Measurements from ENCODE around the gene NSMCE1. TPM values are rescaled to one million over a fixed set of nuclear protein-coding genes. Genes with fewer than 3 reads are reported as not detected.
"Not testable (repeated sequence)": the region's sequence is repeated elsewhere in the genome, so short reads cannot be mapped to it uniquely, and the experiment has no call there.

The NSMCE1 gene
- total RNA-seq, 1 donor from 2014 or later, result 93.9 TPM

DNA sequence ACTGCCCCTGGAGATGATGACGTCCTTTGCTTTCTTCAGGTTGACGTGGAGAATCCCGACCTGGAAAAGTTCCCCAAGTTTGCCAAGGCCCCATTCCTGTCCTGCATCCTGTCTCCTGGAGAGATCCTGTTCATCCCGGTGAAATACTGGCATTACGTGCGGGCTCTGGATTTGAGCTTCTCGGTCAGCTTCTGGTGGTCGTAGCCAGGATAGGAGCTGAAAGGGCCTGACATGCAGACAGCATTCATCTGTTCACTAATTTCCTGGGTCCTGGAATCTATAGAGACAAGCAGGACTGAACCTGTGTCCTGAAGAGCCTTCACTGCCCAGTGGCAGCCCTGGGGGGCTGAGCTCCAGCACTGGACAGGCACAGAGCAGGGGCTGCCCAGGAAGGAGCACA is 48.0 kb downstream of the NSMCE1 start:
- intact Hi-C loops (cut with micrococcal nuclease), result no loop called here

DNA sequence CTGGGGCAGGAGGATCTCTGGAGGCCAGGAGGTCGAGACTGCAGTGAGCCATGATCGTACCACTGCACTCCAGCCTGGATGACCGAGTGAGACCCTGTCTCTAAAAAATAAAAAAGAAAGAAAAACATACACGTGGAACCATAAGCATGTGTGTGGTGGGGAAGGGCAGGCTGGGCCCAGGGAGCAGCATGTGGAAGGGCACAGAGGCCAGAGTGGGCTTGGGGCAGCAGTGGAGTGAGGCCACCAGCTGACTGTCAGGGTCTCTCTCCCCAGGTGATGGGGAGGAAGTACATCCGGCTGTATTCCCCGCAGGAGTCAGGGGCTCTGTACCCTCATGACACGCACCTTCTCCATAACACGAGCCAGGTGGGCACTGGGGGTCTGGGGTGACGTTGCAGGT is 48.5 kb downstream of the NSMCE1 start:
- intact Hi-C loops (cut with micrococcal nuclease), result no loop called here

DNA sequence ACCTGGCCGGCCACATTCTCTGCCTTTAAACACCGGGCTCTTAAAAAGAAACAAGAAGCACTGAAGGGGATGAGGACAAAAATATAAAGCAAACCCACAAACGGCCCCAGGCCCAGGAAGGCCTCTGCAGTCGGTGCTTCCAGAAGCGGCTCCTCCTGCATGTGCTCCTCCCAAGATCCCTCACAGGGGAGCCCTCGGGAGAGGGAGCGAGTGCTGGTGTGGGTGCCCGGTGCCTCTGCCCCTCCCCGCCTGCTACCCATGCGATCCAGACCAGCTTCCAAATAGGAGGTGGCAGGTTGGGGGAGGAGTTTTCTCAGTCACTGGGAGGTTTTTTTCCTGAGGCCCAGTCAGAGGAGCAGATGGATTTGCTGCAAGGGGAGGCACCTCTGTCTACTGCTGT is 49.4 kb downstream of the NSMCE1 start:
- intact Hi-C loops (cut with micrococcal nuclease), result no loop called here

DNA sequence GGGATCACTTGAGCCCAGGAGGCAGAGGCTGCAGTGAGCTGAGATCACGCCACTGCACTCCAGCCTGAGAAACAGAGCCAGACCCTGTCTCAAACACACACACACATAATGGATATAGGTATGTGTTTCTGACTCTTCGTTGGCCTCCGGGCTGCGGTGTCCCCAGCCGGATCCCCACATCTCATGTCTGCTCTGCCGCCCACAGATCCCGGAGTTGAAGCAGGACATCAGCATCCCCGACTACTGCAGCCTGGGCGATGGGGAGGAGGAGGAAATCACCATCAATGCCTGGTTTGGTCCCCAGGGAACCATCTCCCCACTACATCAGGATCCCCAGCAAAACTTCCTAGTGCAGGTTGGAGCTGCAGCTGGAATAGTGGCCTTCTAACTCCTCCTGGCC is 49.8 kb downstream of the NSMCE1 start:
- intact Hi-C loops (cut with micrococcal nuclease), result no loop called here

DNA sequence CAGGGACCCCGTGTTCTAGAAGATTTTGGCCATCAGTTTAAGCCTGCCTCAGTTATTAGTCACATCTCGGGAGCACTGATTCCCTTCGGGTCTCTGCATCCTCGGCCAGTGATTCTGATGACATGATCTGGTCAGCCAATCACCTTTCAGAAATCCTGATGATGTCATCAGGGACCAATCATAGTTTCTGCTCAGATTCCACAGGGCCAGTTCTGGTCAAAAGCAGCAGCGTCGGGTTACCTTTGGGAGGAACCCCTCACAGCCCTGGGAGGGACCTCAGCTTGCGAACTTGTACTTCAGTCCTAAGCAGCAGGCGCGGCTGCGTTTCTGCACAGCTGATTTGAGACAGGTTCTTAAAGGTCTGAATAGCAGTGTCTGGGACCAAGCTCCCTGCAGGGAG is 51.3 kb downstream of the NSMCE1 start:
- intact Hi-C loops (cut with micrococcal nuclease), result no loop called here

DNA sequence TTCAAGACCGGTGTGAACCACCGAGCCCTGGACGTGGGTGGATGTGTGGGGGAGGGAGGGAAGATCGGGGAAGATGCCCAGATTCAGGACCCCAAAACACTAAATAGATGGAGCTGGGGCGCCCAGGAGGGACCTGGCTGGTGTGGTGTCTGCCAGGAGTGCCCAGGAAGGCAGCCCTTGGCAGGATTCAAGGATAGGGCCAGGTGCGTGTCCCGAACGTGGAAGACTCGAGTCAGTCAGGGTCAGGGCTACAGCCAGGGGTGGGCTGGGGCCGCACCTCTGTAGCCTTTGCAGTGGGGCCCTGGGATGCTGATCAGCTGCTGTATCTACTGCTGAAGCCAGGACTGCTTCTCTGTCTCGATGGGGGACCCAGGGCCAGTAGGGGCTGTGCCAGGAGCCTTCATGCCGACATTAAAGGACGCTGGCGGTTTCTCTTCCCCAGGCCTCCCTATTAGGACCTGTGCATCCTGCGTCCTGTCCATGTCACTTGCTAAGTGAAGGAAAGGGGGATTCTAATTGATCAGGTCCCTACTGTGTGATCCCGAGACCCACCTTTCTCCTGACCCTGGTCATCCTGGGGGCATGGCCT is 52.2 kb downstream of the NSMCE1 start:
- intact Hi-C loops (cut with micrococcal nuclease), result no loop called here

DNA sequence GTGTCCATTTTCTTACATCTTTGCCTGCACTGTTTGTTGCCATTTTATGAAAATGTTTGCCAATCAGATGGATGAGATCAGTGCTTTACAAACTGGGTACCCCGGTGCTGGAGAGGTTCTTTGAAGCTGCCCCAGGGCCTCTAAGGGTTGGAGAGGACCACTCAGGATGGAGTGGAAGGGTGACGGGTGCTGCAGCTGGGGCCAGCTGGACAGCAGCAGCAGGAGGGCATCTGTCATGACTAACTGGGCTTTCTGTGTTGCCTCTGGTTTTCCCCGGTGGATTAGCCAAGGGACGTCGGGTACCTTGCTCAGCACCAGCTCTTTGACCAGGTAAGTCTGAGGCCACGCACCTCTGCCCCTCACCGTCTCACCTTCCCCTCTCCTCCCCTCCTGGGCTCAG is 52.9 kb downstream of the NSMCE1 start:
- intact Hi-C loops (cut with micrococcal nuclease), result no loop called here

DNA sequence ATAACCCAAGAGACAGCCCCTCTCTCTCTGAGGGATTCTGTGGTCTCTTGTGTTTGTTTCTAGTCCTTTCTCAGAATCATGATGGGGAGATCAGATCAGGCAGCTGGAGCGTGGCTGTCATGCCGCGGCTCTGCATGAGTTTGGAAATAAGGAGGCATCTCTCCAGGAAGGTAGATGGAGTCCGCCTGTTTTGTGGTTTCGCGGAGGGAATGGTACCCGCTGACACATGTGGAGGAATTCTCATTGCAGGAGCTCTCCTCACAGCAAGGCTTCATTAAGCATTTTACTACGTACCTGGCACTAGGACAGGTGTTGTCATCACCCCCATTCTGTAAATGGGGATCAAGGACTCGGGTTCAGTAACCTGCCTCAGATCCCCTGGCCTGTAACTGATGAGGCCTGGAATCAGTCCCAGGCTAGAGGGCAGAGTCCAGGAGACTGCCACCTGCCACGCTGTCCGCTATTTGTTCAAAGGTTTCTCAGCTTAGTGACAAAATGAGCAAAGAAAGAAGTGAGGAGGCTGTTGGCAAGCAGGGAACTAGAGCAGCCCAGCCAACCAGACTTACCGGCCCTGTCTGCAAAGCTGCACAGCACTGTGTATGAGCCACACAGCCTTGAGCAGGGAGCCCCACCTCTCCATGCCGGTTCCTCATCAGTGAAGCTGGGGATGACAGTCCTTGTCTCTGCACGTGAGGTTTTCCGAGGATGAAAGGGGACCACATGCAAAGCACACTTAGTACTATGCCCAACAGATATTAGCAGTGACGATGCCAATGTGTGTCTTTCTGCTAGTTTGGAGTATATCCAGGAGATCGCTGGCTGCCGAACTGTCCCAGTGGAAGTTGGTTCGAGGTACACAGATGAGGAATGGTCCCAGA is 54.2 kb downstream of the NSMCE1 start:
- intact Hi-C loops (cut with micrococcal nuclease), result no loop called here

DNA sequence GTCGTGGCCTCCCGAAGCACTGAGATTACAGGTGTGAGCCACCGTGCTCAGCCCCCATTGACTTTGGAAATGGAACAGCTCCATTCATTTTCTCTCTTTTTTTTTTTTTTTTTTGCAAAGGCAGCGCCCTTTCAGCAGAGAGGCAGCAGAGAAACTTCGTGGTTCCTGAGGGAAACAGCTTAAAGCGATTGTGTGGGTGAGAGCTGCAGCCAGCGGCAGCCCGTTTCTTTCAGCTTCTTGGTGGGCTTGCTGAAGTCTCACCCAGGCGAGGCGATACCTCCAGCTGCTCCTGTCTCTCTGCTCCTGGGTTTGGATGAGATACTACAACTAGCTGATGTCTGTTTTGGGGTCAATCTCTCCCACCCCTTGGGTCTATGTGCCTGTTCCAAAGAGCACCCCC is 57.5 kb downstream of the NSMCE1 start:
- intact Hi-C loops (cut with micrococcal nuclease), result no loop called here

DNA sequence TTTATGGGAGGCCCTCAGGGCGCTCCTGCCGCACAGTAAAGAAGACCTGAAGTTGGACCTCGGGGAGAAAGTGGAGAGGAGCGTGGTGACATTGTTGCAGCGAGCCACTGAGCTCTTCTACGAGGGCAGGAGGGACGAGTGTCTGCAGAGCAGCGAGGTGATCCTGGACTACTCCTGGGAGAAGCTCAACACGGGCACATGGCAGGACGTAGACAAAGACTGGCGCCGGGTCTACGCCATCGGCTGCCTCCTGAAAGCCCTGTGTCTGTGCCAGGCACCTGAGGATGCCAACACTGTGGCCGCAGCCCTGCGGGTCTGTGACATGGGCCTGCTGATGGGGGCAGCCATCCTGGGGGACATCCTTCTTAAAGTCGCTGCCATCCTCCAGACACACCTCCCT is 58.4 kb downstream of the NSMCE1 start:
- intact Hi-C loops (cut with micrococcal nuclease), result no loop called here

DNA sequence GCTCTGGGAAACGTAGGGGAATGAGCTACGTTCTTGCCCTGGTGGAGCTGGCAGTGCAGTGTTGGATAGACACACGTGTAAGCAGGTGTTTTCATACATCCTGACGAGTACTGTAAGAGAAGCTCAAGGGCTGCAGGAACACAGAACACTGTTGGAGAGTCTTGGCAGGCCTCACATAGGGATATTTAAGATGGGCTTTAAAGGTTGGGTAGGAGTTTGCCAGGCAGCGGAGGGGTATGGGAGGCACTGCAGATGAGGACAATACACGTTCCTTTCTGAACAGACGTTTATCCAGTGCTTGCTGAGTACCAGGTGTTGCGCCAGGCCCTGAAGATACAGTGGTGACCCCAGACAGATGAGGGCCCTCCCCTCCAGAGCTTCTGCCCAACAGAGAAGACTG is 59.0 kb downstream of the NSMCE1 start:
- intact Hi-C loops (cut with micrococcal nuclease), result no loop called here

DNA sequence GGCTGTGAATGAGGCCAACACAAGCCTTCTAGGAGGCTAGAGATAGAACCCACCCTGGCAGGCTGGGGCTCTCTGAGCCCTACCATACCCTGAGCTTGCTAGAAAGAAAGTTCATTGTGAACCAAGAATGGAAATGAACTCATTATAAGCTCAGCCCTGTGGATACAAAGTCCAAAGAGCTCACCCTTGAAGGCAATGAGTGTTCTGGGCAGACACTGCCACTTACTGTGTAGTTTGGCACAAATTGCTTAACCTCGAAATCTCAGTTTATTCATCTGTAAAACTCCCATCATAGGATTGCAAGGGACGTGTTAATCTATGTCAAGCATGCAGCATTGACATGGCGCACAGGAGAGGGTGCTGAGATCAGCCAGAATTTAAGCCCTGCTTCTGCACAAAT is 59.8 kb downstream of the NSMCE1 start:
- intact Hi-C loops (cut with micrococcal nuclease), result no loop called here

DNA sequence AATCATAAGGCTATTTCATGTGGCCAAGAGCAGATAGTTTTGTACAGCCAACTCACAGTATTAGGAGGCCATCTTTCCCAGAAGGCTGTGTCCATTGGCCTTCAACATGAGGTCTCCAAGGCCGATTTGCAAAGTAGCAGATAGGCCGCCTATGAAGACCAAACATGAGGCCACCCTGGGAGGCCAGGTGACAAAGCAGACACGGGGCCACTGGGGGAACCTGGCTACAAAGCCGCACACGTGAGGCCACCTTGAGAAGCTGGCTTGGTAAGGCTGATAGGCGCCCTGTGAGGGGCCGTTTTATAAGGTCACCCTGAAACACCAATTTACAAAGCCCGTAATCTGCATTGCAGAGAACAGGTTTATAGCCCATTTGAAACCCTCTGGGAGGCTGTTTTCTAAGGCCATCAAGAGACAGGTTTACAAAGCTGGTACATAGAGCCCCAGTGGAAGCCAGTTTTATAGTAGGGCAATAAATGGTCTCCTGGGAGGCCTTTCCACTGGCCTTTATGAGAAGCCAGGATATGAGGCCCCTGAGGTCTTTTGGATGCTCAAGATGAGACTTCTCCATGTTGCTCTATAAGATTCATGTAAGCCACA is 60.4 kb downstream of the NSMCE1 start:
- intact Hi-C loops (cut with micrococcal nuclease), result no loop called here

DNA sequence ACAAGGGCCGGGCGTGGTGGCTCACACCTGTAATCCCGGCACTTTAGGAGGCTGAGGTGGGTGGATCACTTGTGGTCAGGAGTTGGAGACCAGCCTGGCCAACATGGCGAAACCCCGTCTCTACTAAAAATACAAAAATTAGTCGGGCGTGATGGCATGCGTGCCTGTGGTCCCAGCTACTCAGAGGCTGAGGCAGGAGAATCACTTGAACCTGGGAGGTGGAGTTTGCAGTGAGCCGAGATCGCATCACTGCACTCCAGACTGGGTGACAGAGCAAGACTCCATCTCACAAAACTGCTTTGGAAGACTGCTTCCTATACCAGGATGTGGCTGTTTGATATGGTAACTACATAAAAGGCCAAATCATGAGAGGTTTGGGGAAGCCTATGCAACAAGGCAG is 61.5 kb downstream of the NSMCE1 start:
- intact Hi-C loops (cut with micrococcal nuclease), result not testable (repeated sequence)

DNA sequence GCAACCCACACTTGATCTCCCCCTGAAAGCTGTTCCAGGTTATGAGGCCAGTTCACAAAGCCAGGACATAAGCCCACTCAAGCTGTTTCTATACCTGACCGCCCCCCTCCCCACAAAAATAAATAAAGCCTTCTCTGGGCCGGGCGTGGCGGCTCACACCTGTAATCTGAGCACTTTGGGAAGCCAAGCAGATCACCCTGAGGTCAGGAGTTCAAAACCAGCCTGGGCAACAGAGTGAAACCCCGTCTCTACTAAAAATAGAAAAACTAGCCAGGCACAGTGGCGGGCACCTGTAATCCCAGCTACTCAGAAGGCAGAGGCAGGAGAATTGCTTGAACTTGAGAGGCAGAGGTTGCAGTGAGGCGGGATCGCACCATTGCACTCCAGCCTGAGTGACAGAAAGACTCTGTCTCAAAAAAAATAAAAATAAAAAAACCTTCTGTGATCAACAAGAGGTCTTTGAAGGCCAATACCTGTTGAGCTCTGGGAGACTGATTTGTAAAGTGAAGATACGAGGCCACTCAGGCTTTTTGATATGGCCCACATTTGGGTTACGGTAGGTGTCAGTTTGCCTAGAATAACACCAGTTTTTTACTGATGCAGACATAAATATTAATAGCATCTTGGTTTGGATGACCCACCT is 63.0 kb downstream of the NSMCE1 start:
- intact Hi-C loops (cut with micrococcal nuclease), result no loop called here

DNA sequence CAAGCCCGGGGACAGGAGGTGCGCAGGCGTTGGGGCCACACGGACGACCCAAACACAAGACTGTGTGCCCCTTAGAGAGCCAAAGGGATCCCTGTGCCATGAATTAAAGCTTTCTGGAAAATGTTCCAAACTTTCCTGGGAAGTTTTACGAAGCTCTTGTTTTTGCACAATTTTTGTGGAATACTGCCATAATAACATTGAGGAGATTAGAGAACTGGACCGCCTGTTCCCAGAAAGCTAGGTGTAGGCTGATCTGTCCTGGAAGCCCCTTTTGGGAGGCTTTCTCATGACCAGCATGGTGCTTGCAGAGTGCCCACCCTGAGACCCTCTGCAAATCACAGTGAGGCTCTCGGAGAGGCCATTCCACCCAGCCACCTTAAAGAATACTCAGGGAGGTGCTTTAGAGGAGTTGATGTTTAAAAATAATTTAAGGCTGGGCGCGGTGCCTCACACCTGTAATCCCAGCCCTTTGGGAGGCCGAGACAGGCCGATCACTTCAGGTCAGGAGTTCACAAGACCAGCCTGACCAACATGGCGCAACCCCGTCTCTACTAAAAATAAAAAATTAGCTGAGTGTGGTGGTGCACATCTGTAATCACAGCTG is 64.2 kb downstream of the NSMCE1 start:
- intact Hi-C loops (cut with micrococcal nuclease), result no loop called here

DNA sequence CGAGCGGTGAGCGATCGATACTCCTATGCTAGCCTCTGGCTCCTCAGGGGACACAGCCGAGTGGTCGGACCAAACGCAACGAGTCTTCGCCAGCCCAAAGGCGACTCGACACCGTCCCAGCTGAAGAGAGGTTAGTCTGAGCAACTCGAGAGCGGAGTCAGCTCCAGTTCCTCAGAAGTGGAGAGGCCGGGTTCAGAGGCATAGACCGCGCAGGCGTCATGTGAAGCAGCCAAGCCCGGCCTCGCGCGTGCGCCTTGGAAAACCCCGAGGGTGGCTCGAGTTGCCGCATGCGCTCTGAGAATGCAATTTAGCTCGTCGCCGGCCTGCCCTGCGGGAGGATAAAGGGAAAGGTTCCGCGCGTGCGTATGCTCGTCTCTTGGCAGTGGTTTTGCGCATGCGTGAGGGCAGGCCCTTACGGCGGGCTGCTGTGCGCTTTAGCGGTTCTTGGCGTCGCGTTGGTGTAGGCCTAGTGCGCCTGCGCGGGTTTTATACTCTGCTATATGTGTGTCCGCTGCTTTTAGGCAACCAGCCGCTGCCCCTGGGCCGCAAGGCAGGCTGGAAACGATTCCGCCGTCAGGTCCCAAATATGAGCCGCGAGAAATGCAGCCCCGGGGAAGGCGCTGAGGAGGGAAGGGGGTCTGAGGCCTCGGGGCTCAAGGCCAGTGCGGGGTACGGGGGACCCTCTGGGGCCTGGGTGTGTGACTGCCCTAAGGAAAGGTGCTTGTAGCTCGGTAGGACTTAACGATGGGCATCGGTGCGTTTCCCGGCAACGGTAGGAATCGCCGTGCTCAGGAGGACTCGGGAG is 64.9 kb downstream of the NSMCE1 start, which contains the start of gene KDM8:
TSS of gene KDM8 (plus strand) at position 20 of the 805 bp plus-strand sequence. CDS start 6,598 bp downstream, outside the sequence.
- intact Hi-C loops (cut with micrococcal nuclease), result loop anchor here (1.0 kb wide), 7 partner anchors 24 to 347 kb away; partner anchors contain the start of genes IL21R, KATNIP and NSMCE1

DNA sequence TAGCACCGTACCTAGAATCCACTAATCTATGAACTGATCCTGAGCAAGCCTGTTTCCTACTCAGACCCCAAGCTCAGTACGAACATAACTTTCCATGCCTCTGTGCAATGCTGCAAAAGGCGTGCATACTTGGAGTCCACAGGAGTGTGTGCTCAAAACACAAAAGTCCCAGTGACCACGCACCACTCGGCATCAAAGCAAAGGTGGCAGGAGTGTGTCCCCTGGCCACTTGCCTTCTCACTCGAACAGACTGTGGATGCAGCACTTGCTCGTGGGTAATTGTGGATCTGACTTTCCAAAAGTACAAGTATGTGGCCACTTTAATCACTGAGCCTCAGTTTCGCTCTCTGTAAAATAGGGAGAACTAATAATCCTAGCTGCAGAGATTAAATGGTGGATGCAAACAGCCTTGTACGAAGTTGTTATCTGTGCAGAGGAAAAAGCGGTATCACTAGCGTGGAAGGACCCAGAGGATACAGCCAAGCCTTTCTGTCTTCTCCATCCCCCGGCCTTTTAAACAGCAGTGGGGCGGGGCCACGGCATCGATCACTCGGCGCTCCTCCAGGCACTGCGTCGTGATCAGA is 65.6 kb downstream of the NSMCE1 start:
- intact Hi-C loops (cut with micrococcal nuclease), result loop anchor here (1.0 kb wide), 7 partner anchors 24 to 347 kb away; partner anchors contain the start of genes IL21R, KATNIP and NSMCE1

DNA sequence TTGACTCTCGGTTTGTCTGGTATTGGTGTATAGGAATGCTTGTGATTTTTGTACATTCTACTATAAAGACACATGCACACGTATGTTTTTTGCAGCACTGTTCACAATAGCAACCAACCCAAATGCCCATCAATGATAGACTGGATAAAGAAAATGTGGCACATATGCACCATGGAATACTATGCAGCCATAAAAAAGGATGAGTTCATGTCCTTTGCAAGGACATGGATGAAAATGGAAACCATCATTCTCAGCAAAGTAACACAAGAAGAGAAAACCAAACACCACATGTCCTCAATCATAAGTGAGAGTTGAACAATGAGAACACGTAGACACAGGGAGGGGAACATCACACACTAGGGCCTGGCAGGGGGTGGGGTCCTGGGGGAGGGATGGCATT is 67.7 kb downstream of the NSMCE1 start:
- intact Hi-C loops (cut with micrococcal nuclease), result not testable (repeated sequence)

DNA sequence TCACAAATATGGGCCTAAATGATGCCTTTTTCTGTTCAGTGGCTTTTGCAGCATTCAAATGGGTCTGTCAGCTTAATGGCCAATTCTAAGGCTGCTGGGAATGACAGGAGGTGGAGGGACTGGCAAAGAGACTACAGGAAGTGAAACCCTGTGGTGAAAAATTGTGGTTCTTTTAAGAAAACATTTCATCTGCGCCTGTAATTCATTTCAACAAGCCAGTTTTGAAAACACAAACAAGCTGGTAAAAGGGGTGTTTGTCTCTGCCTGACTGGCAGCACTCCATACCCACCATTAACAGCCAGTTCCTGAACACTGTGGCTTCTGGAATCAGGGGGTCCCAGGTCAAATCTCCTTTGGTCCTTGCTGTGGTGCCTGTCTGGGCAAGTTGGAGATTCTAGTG is 68.8 kb downstream of the NSMCE1 start:
- intact Hi-C loops (cut with micrococcal nuclease), result loop anchor here (1.0 kb wide), 4 partner anchors 20 to 168 kb away; no protein-coding TSS in a partner anchor
